Measurements from ENCODE around the gene CITED1.

DNA sequence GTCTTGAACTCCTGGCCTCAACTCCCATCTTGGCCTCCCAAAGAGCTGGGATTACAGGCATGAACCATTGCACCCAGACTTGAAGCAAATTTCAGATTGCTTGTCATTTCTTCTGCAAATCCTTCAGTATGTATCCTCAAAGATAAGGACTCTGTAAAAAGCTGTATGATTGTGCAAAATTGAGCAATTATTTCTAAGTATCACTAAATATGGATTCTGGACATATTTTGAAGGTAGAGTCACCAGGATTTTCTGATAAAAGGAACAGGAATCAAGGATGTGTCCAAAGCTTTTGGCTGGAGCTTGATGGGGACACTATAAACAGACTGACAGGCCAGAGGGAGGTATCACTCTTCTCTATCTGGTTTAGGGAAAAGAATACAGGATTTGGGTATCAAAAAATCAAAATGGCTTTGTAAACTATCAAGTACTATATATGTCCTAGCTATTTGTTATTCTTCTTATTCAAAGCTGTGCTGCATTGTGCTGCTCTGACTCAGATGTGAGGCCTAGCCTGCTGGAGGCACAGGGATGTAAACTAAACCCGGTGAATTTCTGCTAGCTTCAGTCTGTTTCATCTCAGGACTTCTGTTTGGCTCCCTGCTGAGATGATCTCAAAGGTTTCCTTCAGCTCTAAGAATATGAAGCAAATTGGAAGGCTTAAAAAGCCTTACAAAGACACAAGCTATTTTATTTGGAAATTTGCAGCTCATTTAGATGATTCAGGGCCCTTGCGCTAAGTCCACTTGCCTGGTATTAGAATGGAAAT, 36.9 kb downstream of the CITED1 start:
- TF ChIP-seq ZNF274 (IDR thresholded peaks at IDR 0.05; ENCODE audit: low read depth, low read length), result no peak
- TF ChIP-seq, protein P1, sequence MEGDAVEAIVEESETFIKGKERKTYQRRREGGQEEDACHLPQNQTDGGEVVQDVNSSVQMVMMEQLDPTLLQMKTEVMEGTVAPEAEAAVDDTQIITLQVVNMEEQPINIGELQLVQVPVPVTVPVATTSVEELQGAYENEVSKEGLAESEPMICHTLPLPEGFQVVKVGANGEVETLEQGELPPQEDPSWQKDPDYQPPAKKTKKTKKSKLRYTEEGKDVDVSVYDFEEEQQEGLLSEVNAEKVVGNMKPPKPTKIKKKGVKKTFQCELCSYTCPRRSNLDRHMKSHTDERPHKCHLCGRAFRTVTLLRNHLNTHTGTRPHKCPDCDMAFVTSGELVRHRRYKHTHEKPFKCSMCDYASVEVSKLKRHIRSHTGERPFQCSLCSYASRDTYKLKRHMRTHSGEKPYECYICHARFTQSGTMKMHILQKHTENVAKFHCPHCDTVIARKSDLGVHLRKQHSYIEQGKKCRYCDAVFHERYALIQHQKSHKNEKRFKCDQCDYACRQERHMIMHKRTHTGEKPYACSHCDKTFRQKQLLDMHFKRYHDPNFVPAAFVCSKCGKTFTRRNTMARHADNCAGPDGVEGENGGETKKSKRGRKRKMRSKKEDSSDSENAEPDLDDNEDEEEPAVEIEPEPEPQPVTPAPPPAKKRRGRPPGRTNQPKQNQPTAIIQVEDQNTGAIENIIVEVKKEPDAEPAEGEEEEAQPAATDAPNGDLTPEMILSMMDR (IDR thresholded peaks at IDR 0.05 in 2 of 3, conservative IDR thresholded peaks at IDR 0.05 in 1 of 3; ENCODE audit: borderline replicate concordance in 1 of 3, insufficient read depth in 1 of 3, low read depth in 2 of 3, low read length in 2 of 3), result no peak
- no peak for TF ChIP-seq EZH2phosphoT487 (IDR thresholded peaks at IDR 0.05; ENCODE audit: borderline replicate concordance)
- no peak for TF ChIP-seq CEBPB (IDR thresholded peaks at IDR 0.05; ENCODE audit: low read depth)
- TF ChIP-seq SP1 (IDR thresholded peaks at IDR 0.05; ENCODE audit: low read depth), result no peak
